Natural killer cell (primary cell): ENCODE measurements around the gene SURF4. TPM values are rescaled to one million over a fixed set of nuclear protein-coding genes. Genes with fewer than 3 reads are reported as not detected.
A peak's percentile ranks its signal among the peaks of the same experiment; 100 is the strongest.

Experiments
- ATAC-seq, 3 donors: fragments of 150-1000 bp in 2 of 3; fragments of 200-7000 bp in 1 of 3; cut with Tn5 transposase; 1 replicate in 1 of 3; 2 replicates in 2 of 3; pipeline ENCODE4 v1.10.0; 2021; ENCODE audit warnings: mild to moderate bottlenecking in 2 of 3, moderate library complexity in 2 of 3
- DNase-seq, 2 donors: peaks; one replicate each; pipeline versions ENCODE4 v3.0.0 to v3.0.0-alpha.2; 2013 to 2021; ENCODE audit warnings: mixed read lengths in 1 of 2
- H3K27ac ChIP-seq: one replicate; pipeline ENCODE4 v1.5.1; 2013; ENCODE audit warnings: mild to moderate bottlenecking, low read length
- H3K27me3 ChIP-seq: one replicate; pipeline ENCODE4 v1.6.1; 2013; ENCODE audit warnings: low read length; ENCODE audit not compliant: control insufficient read depth, insufficient read depth
- H3K36me3 ChIP-seq: one replicate; pipeline ENCODE4 v1.6.1; 2013; ENCODE audit warnings: low read length; ENCODE audit not compliant: control insufficient read depth, insufficient read depth
- H3K4me1 ChIP-seq: one replicate; pipeline ENCODE4 v1.6.1; 2013; ENCODE audit warnings: low read length; ENCODE audit not compliant: control insufficient read depth, insufficient read depth
- H3K4me3 ChIP-seq: one replicate; pipeline ENCODE4 v1.5.1; 2013; ENCODE audit warnings: low read length
- H3K9me3 ChIP-seq: one replicate; pipeline ENCODE4 v1.6.1; 2013; ENCODE audit warnings: low read length; ENCODE audit not compliant: control insufficient read depth, insufficient read depth
- H3K27ac Mint-ChIP-seq, 2 donors: one replicate each; pipeline ENCODE4 v1.8.0; 2022; ENCODE audit warnings: mild to moderate bottlenecking in 2 of 2, mixed read lengths in 2 of 2, moderate library complexity in 1 of 2
- H3K27me3 Mint-ChIP-seq, 2 donors: one replicate each; pipeline ENCODE4 v1.8.0; 2022; ENCODE audit warnings: low read depth in 2 of 2, mixed read lengths in 2 of 2
- H3K36me3 Mint-ChIP-seq: one replicate; pipeline ENCODE4 v1.8.0; 2022; ENCODE audit warnings: mixed read lengths
- H3K4me1 Mint-ChIP-seq, 2 donors: one replicate each; pipeline ENCODE4 v1.8.0; 2022; ENCODE audit warnings: mixed read lengths in 2 of 2
- H3K4me3 Mint-ChIP-seq: one replicate; pipeline ENCODE4 v1.8.0; 2022; ENCODE audit warnings: mild to moderate bottlenecking, moderate library complexity, mixed read lengths
- H3K9me3 Mint-ChIP-seq, 2 donors: one replicate each; pipeline ENCODE4 v1.8.0; 2022; ENCODE audit warnings: mixed read lengths in 2 of 2
- WGBS: methylation state at CpG from one replicate; pipeline ENCODE4 v1.1.7; 2013; ENCODE audit warnings: missing lambda C conversion rate; ENCODE audit not compliant: insufficient coverage; 5-methylcytosine and 5-hydroxymethylcytosine counted together
- intact Hi-C: fragments of 100-400 bp; cut with micrococcal nuclease; formaldehyde crosslinking; loops from one replicate; pipeline ENCODE4 v1.14.2; 2022
- total RNA-seq, 4 donors: library from RNA; stranded (reverse); fragments of 120-200 nt in 1 of 4; gene quantifications; one replicate each; pipeline versions ENCODE4 v1.2.3 to v1.2.4, GENCODE V29; 2013 to 2022
- TF ChIP-seq, protein P1 (sequence below): fragments of 200-600 bp; IDR thresholded peaks from one replicate; pipeline ENCODE4 v1.8.0; 2022; ENCODE audit warnings: antibody characterized with exemption

Gene SURF4
- total RNA-seq, 3 donors from 2014 or later (not counting 1 experiment from before 2014, with no cell fraction given): 111 to 135 (median 114) TPM

DNA sequence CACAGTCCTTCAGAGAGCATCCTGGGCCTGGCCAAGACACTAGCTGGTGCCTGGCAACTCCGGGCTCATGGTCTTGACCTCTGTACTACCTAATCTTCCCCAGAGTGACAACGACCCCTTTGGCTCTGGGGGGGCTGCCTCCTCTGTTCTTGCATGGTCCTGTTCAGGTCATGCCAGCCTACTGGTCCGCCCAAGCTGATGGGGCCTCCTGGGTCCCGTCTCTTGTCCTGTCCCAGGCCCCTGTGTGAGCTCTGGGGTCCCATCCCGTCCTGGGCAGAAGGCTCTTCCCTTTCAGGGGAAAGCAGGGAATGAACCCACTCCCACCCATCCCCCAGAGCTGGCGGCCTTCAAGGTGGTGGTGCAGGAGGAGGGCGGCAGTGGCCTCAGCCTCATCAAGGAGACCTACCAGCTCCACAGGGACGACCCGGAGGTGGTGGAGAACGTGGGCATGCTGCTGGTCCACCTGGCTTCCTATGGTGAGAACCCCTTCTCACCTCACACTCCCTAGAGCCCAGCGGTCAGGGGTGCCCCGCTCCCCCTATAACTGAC is 28.7 kb upstream of the SURF4 start:
- Mint-ChIP-seq H3K4me1 (peaks cover 0 to 5% of the 10 kb centered on the region in 2 donors), H3K27me3 (no peaks in the 10 kb centered on the region), H3K4me3 (no peak overlapping the region), H3K36me3 (no peaks in the 10 kb centered on the region), H3K27ac (no peak overlapping the region), H3K9me3 (no peaks in the 10 kb centered on the region)
- no peaks in the 10 kb centered on the region for H3K27me3 ChIP-seq
- ATAC-seq: no peak
- no peaks in the 10 kb centered on the region for H3K9me3 ChIP-seq
- TF ChIP-seq, protein P1, sequence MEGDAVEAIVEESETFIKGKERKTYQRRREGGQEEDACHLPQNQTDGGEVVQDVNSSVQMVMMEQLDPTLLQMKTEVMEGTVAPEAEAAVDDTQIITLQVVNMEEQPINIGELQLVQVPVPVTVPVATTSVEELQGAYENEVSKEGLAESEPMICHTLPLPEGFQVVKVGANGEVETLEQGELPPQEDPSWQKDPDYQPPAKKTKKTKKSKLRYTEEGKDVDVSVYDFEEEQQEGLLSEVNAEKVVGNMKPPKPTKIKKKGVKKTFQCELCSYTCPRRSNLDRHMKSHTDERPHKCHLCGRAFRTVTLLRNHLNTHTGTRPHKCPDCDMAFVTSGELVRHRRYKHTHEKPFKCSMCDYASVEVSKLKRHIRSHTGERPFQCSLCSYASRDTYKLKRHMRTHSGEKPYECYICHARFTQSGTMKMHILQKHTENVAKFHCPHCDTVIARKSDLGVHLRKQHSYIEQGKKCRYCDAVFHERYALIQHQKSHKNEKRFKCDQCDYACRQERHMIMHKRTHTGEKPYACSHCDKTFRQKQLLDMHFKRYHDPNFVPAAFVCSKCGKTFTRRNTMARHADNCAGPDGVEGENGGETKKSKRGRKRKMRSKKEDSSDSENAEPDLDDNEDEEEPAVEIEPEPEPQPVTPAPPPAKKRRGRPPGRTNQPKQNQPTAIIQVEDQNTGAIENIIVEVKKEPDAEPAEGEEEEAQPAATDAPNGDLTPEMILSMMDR: no peak
- no peak overlapping the region for H3K4me3 ChIP-seq
- H3K27ac ChIP-seq: no peak overlapping the region
- peaks cover 39% of the 10 kb centered on the region for H3K36me3 ChIP-seq
- H3K4me1 ChIP-seq: no peaks in the 10 kb centered on the region
- WGBS: 90% methylated on average over 12 of the region's 12 CpGs
- no peak for DNase-seq
- intact Hi-C loops: loop anchor here (1.0 kb wide), 2 partner anchors 165 to 218 kb away; no protein-coding TSS in a partner anchor

DNA sequence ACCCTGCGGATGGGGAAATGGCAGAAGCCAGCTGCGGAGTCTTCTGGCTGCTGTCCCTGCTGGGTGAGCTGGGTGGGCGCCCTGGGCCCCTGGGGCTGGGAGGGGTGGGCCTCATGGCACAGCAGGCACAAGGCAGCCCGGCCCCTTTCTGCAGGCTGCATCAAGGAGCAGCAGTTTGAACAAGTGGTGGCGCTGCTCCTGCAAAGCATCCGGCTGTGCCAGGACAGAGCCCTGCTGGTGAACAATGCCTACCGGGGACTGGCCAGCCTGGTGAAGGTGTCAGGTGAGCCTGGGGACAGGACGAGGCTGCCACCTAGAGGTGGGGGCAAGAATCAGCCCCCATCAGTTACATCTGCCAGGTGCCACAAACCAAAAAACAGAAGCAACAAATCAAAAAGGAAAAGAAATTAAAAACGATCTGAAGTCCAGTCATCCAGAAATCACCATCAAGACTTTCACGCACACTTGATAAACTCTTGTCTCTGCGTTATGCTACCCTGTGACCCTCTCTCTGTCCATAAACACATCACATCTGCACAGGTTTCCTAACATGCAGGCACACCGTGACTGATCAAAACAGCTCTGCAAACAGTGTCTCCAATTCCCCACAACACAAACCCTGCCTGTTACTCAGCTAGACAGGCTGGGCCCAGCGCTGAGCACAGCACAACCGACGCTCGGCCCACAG is 28.1 kb upstream of the SURF4 start:
- 73% methylated on average over 16 of the region's 16 CpGs for WGBS
- no peaks in the 10 kb centered on the region for H3K4me1 ChIP-seq
- H3K4me3 Mint-ChIP-seq: no peak overlapping the region
- no peak overlapping the region for H3K4me3 ChIP-seq
- no peak overlapping the region for H3K27ac Mint-ChIP-seq
- DNase-seq (peak; percentile 37 to 79), ATAC-seq (peak in 2 of 3 donors; percentile 65 to 73)
- H3K27me3 Mint-ChIP-seq: no peaks in the 10 kb centered on the region
- H3K9me3 ChIP-seq: no peaks in the 10 kb centered on the region
- no peak overlapping the region for H3K27ac ChIP-seq
- H3K36me3 ChIP-seq: peaks cover 38% of the 10 kb centered on the region
- intact Hi-C loops: loop anchor here (1.0 kb wide), 2 partner anchors 165 to 218 kb away; no protein-coding TSS in a partner anchor
- H3K36me3 Mint-ChIP-seq: no peaks in the 10 kb centered on the region
- peaks cover 0 to 5% of the 10 kb centered on the region in 2 donors for H3K4me1 Mint-ChIP-seq
- TF ChIP-seq, protein P1: peak; percentile 70
- H3K27me3 ChIP-seq: no peaks in the 10 kb centered on the region
- no peaks in the 10 kb centered on the region for H3K9me3 Mint-ChIP-seq

DNA sequence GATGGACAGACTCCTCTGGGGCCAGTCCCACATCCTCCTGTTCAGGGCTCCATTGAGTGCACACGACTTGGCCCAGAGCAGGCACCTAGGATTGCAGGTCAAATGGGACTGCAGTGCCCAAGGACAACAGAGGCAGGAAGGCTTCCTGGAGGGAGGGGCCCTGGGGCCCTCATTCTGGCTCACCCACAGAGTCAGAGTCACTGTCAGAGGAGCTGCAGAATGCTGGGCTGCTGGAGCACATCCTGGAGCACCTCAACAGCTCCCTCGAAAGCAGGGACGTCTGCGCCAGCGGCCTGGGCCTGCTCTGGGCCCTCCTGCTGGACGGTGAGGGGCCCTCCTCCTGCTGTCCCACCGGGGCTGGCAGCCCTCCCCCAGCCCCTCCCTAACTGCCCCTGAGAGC is 26.8 kb upstream of the SURF4 start:
- H3K9me3 Mint-ChIP-seq: no peaks in the 10 kb centered on the region
- no peak overlapping the region for H3K27ac ChIP-seq
- no peaks in the 10 kb centered on the region for H3K27me3 ChIP-seq
- H3K36me3 Mint-ChIP-seq: no peaks in the 10 kb centered on the region
- WGBS: 80% methylated on average over 7 of the region's 7 CpGs
- ATAC-seq (no peak), DNase-seq (no peak)
- H3K36me3 ChIP-seq: peaks cover 31% of the 10 kb centered on the region
- no peak overlapping the region for H3K4me3 ChIP-seq
- no peaks in the 10 kb centered on the region for H3K4me1 ChIP-seq
- no peaks in the 10 kb centered on the region for H3K9me3 ChIP-seq
- TF ChIP-seq, protein P1: no peak
- no peak overlapping the region for H3K4me3 Mint-ChIP-seq
- H3K27ac Mint-ChIP-seq: no peak overlapping the region
- intact Hi-C loops: no loop called here
- no peaks in the 10 kb centered on the region for H3K27me3 Mint-ChIP-seq
- H3K4me1 Mint-ChIP-seq: peaks cover 0 to 5% of the 10 kb centered on the region in 2 donors
